HepG2 (cell line): ENCODE results near the gene FAM53B. TPM values are rescaled to one million over a fixed set of nuclear protein-coding genes. Genes with fewer than 3 reads are reported as not detected.

ENCODE experiments used
- ATAC-seq: fragments of 200-7000 bp; cut with Tn5 transposase; 3 replicates; pipeline ENCODE4 v1.9.1; 2020; ENCODE audit warnings: mild to moderate bottlenecking, moderate library complexity
- BruUV-seq: library from RNA; stranded (reverse); fragments of 400-500 nt; replicated peaks from 2 replicates; lab custom pipeline; 2021; lab: Mats Ljungman, UMichigan
- CTCF ChIA-PET: fragments of 300-600 bp; formaldehyde crosslinking; extraction: SDS; loops from one replicate; lab custom pipeline; 2021; ENCODE audit warnings: low total read pairs, inconsistent platforms, low intra/inter-chr PET ratio; lab: Yijun Ruan, JAX
- POLR2A ChIA-PET: fragments of 350-600 bp; sonication (Branson Sonifier 250); formaldehyde crosslinking; loops from one replicate; lab custom pipeline; 2020; ENCODE audit warnings: antibody characterized with exemption, inconsistent platforms; lab: Yijun Ruan, JAX
- DNase-seq: peaks from one replicate; pipeline ENCODE4 v3.0.0-alpha.2; 2015; ENCODE audit warnings: low spot score
- FAIRE-seq: peaks from 3 replicates; lab custom pipeline; 2011; peaks lifted over from hg19 to GRCh38; lab: Jason Lieb, UNC
- H2AFZ ChIP-seq: one replicate; pipeline ENCODE4 v1.6.1; 2011; ENCODE audit warnings: low read length, inconsistent platforms
- H3K27ac ChIP-seq: fragments of 300-600 bp; 3 replicates; pipeline ENCODE4 v1.8.0; 2011; ENCODE audit warnings: mixed run types, mild to moderate bottlenecking, mixed read lengths, low read length, inconsistent platforms; ENCODE audit not compliant: insufficient read depth; ENCODE audit errors: extremely low read length
- H3K27me3 ChIP-seq, 2 experiments: fragments of 200-600 bp in 1 of 2; 2 replicates in 1 of 2; 3 replicates in 1 of 2; pipeline versions ENCODE4 v1.6.0 to v1.8.0; 2011; ENCODE audit warnings: low read length in 2 of 2, mild to moderate bottlenecking in 2 of 2, moderate library complexity in 2 of 2, inconsistent platforms in 1 of 2; ENCODE audit not compliant: insufficient read depth in 2 of 2, control insufficient read depth in 1 of 2
- H3K36me3 ChIP-seq, 2 experiments: fragments of 200-600 bp in 1 of 2; replicated peaks in 1 of 2; 2 replicates in 1 of 2; 3 replicates in 1 of 2; pipeline versions ENCODE4 v1.5.1 to v1.8.0; 2011; ENCODE audit warnings: low read length in 2 of 2, inconsistent platforms in 1 of 2; ENCODE audit not compliant: insufficient read depth in 2 of 2, control insufficient read depth in 1 of 2
- H3K4me1 ChIP-seq: 2 replicates; pipeline ENCODE4 v1.5.1; 2012; ENCODE audit warnings: low read length, inconsistent platforms; ENCODE audit not compliant: insufficient read depth
- H3K4me2 ChIP-seq: 2 replicates; pipeline ENCODE4 v1.6.0; 2011; ENCODE audit warnings: low read depth, low read length, inconsistent platforms
- H3K4me3 ChIP-seq, 3 experiments: fragments of 200-600 bp in 1 of 3; sonication (generic), shearing (Covaris generic) in 1 of 3; replicated peaks in 1 of 3; 2 replicates each; pipeline ENCODE4 v1.5.1; 2011 to 2016; ENCODE audit warnings: low read length in 3 of 3, inconsistent platforms in 2 of 3, low read depth in 2 of 3, mild to moderate bottlenecking in 2 of 3, control low read depth in 1 of 3, mixed read lengths in 1 of 3; ENCODE audit not compliant: insufficient read depth in 1 of 3
- H3K79me2 ChIP-seq: one replicate; pipeline ENCODE4 v1.6.1; 2011; ENCODE audit warnings: low read length, inconsistent platforms; ENCODE audit not compliant: insufficient read depth
- H3K9ac ChIP-seq: 2 replicates; pipeline ENCODE4 v1.6.0; 2011; ENCODE audit warnings: mild to moderate bottlenecking, low read depth, low read length, inconsistent platforms; ENCODE audit not compliant: insufficient read depth
- H3K9me3 ChIP-seq: 2 replicates; pipeline ENCODE4 v1.5.1; 2012; ENCODE audit warnings: mild to moderate bottlenecking, low read length
- H4K20me1 ChIP-seq: 2 replicates; pipeline ENCODE4 v1.6.0; 2011; ENCODE audit warnings: inconsistent platforms, mild to moderate bottlenecking, low read length, moderate library complexity; ENCODE audit not compliant: insufficient read depth
- ARID4A ChIP-seq: sonication (generic); formaldehyde crosslinking; IDR thresholded peaks from 2 replicates; pipeline ENCODE4 v1.5.0; 2020; ENCODE audit warnings: mild to moderate bottlenecking, missing genetic modification reagents, borderline replicate concordance
- BATF2 ChIP-seq: sonication (generic); formaldehyde crosslinking; IDR thresholded peaks from 2 replicates; pipeline ENCODE4 v1.8.0; 2022; ENCODE audit warnings: mild to moderate bottlenecking, missing genetic modification reagents, moderate library complexity
- DPF2 ChIP-seq: sonication (generic); formaldehyde crosslinking; IDR thresholded peaks from 2 replicates; pipeline ENCODE4 v1.4.0; 2020; ENCODE audit warnings: mild to moderate bottlenecking, low read depth, missing genetic modification reagents, borderline replicate concordance
- FOXJ3 ChIP-seq: sonication (generic); formaldehyde crosslinking; IDR thresholded peaks from 2 replicates; pipeline ENCODE4 v1.4.0; 2020; ENCODE audit warnings: missing genetic modification reagents, mild to moderate bottlenecking, borderline replicate concordance
- MBD4 ChIP-seq: IDR thresholded peaks from 2 replicates; pipeline ENCODE4 v1.6.1; 2012; ENCODE audit warnings: low read length, inconsistent platforms, borderline replicate concordance
- MTERF4 ChIP-seq: sonication (generic); formaldehyde crosslinking; IDR thresholded peaks from 2 replicates; pipeline ENCODE4 v1.8.0; 2023; ENCODE audit warnings: mild to moderate bottlenecking, missing genetic modification reagents
- NONO ChIP-seq, 2 experiments: fragments of 450-650 bp in 1 of 2; sonication (generic) in 1 of 2; formaldehyde crosslinking in 1 of 2; IDR thresholded peaks in 1 of 2; conservative IDR thresholded peaks in 1 of 2; 2 replicates each; pipeline versions ENCODE4 v1.6.1 to v1.8.0; 2017 to 2022; ENCODE audit warnings: mild to moderate bottlenecking in 1 of 2, missing genetic modification reagents in 1 of 2, moderate library complexity in 1 of 2
- PBX3 ChIP-seq: sonication (generic); formaldehyde crosslinking; IDR thresholded peaks from 2 replicates; pipeline ENCODE4 v1.8.1; 2023; ENCODE audit warnings: missing genetic modification reagents, inconsistent platforms, borderline replicate concordance
- SMAD9 ChIP-seq: sonication (generic); formaldehyde crosslinking; IDR thresholded peaks from 2 replicates; pipeline ENCODE4 v1.5.1; 2020; ENCODE audit warnings: mild to moderate bottlenecking, missing genetic modification reagents
- TP53 ChIP-seq: sonication (generic); formaldehyde crosslinking; conservative IDR thresholded peaks from 2 replicates; pipeline ENCODE4 v1.4.0; 2020; ENCODE audit warnings: missing genetic modification reagents
- U2AF1 ChIP-seq: fragments of 200-400 bp; formaldehyde crosslinking; optimal IDR thresholded peaks from 2 replicates; pipeline ENCODE3; 2017; ENCODE audit warnings: mild to moderate bottlenecking, low read depth, low read length
- ZFP36L2 ChIP-seq: sonication (generic); formaldehyde crosslinking; IDR thresholded peaks from 2 replicates; pipeline ENCODE4 v1.4.0; 2020; ENCODE audit warnings: missing genetic modification reagents
- ZNF160 ChIP-seq: sonication (generic); formaldehyde crosslinking; IDR thresholded peaks from 2 replicates; pipeline ENCODE4 v1.8.0; 2022; ENCODE audit warnings: mild to moderate bottlenecking, inconsistent platforms, missing genetic modification reagents
- ZNF350 ChIP-seq: sonication (generic); formaldehyde crosslinking; IDR thresholded peaks from 2 replicates; pipeline ENCODE4 v1.4.0; 2020; ENCODE audit warnings: mild to moderate bottlenecking, low read depth, missing genetic modification reagents, borderline replicate concordance
- ZNF484 ChIP-seq: sonication (generic); formaldehyde crosslinking; IDR thresholded peaks from 2 replicates; pipeline ENCODE4 v1.5.1; 2020; ENCODE audit warnings: mild to moderate bottlenecking, low read depth, missing genetic modification reagents, borderline replicate concordance
- WGBS: methylation state at CpG from one replicate; pipeline ENCODE4 v1.1.6; 2017; ENCODE audit warnings: low lambda C conversion rate; 5-methylcytosine and 5-hydroxymethylcytosine counted together
- in situ Hi-C: cut with HindIII; loops from 2 replicates; pipeline ENCODE4 v1.10.0; 2017; ENCODE audit warnings: low pct_unique_long_range_greater_than_20kb; ENCODE audit not compliant: extremely low pct_ligation_motif_present
- intact Hi-C: fragments of 100-400 bp; cut with micrococcal nuclease; formaldehyde crosslinking; loops from one replicate; pipeline ENCODE4 v1.10.0; 2022; ENCODE audit not compliant: unreplicated experiment
- polyA plus RNA-seq, 8 experiments: library from polyadenylated mRNA; depleted of rRNA in 3 of 8; stranded (reverse) in 7 of 8; unstranded in 1 of 8; fragments of >200 nt; fragmentation: Illumina TruSeq in 4 of 8; extraction: Trizol in 4 of 8; gene quantifications; 2 replicates each; pipeline versions ENCODE4 v1.2.1 to v1.2.3, GENCODE V29; 2011 to 2016; ENCODE audit warnings: low read depth in 4 of 8, missing spikeins in 1 of 8, mixed read lengths in 1 of 8; ENCODE audit not compliant: insufficient read depth in 1 of 8
- total RNA-seq, 5 experiments: library from RNA; depleted of rRNA; stranded (reverse); fragments of >200 nt; fragmentation: Illumina TruSeq; extraction: Trizol; gene quantifications; 2 replicates each; pipeline ENCODE4 v1.2.3, GENCODE V29; 2016; ENCODE audit warnings: low read depth in 1 of 5

The FAM53B gene
- total and polyA plus RNA-seq, 2 of the 13 experiments (the other 11 are each of a cell fraction or from before 2014, with no cell fraction given): 6.4 to 19.3 TPM

GRCh38 chr10:124698545-124699469, 45.4 kb downstream of the FAM53B start:
- BruUV-seq: no TSS peak
- H2AFZ ChIP-seq: no peak overlapping the region
- DNase-seq: no peak
- TF ChIP-seq ZNF160 (CRISPR knock-in tag) (no peak), PBX3 (no peak), MBD4 (no peak), ZFP36L2 (CRISPR knock-in tag) (no peak), TP53 (CRISPR knock-in tag) (no peak), ZNF484 (CRISPR knock-in tag) (no peak), MTERF4 (CRISPR knock-in tag) (no peak), DPF2 (CRISPR knock-in tag) (no peak), U2AF1 (no peak), SMAD9 (CRISPR knock-in tag) (no peak), BATF2 (no peak), ARID4A (CRISPR knock-in tag) (no peak), NONO (IDR thresholded peaks at IDR 0.05) (no peak), NONO (CRISPR knock-in tag; conservative IDR thresholded peaks at IDR 0.05) (no peak), ZNF350 (CRISPR knock-in tag) (no peak), FOXJ3 (CRISPR knock-in tag) (no peak)
- in situ Hi-C loops: no loop called here
- H4K20me1 ChIP-seq: 0 out of 2 replicates have a peak, but pooled peaks cover 2% of the 10 kb centered on the region
- H3K9me3 ChIP-seq: no peaks in the 10 kb centered on the region
- CTCF ChIA-PET: no interaction called here
- H3K4me2 ChIP-seq: no peak overlapping the region
- no peaks in the 10 kb centered on the region for H3K27me3 ChIP-seq
- H3K79me2 ChIP-seq: no peaks in the 10 kb centered on the region
- intact Hi-C loops: no loop called here
- no peak for FAIRE-seq
- no peak for ATAC-seq
- POLR2A ChIA-PET: no interaction called here
- H3K4me3 ChIP-seq: no peak overlapping the region
- peaks cover 8 to 49% of the 10 kb centered on the region in 2 experiments; a peak in 4 of 5 replicates for H3K36me3 ChIP-seq
- H3K27ac ChIP-seq: no peak overlapping the region
- H3K4me1 ChIP-seq: no peaks in the 10 kb centered on the region
- H3K9ac ChIP-seq: no peak overlapping the region
- 99% methylated on average over 14 of the region's 18 CpGs for WGBS
